Keratinocyte (primary cell): Measurements from ENCODE around the gene GGNBP2. TPM values are rescaled to one million over a fixed set of nuclear protein-coding genes. Genes with fewer than 3 reads are reported as not detected.

Experiments used
- DNase-seq: peaks from one replicate; pipeline ENCODE4 v3.0.0-alpha.2; 2011; ENCODE audit warnings: low read depth, missing footprints, low spot score
- FAIRE-seq: peaks from 2 replicates; lab custom pipeline; 2011; peaks lifted over from hg19 to GRCh38; lab: Jason Lieb, UNC
- H2AFZ ChIP-seq: 2 replicates; pipeline ENCODE4 v1.6.0; 2012; ENCODE audit warnings: low read length, control low read depth, inconsistent platforms; ENCODE audit not compliant: control insufficient read depth
- H3K27ac ChIP-seq: 2 replicates; pipeline ENCODE4 v1.5.1; 2011; ENCODE audit warnings: low read length; ENCODE audit not compliant: control insufficient read depth, insufficient read depth
- H3K27me3 ChIP-seq: 3 replicates; pipeline ENCODE4 v1.6.0; 2011; ENCODE audit warnings: low read length; ENCODE audit not compliant: control insufficient read depth, insufficient read depth; ENCODE audit errors: extremely low read depth
- H3K36me3 ChIP-seq, 2 experiments: 2 replicates in 1 of 2; 3 replicates in 1 of 2; pipeline ENCODE4 v1.5.1; 2011; ENCODE audit warnings: low read length in 2 of 2, mild to moderate bottlenecking in 1 of 2; ENCODE audit not compliant: control insufficient read depth in 2 of 2, insufficient read depth in 2 of 2; ENCODE audit errors: extremely low read depth in 1 of 2
- H3K4me1 ChIP-seq: 3 replicates; pipeline ENCODE4 v1.5.1; 2011; ENCODE audit warnings: low read length; ENCODE audit not compliant: control insufficient read depth, insufficient read depth; ENCODE audit errors: extremely low read depth
- H3K4me2 ChIP-seq: 3 replicates; pipeline ENCODE4 v1.6.0; 2011; ENCODE audit warnings: low read depth, low read length; ENCODE audit not compliant: control insufficient read depth, insufficient read depth; ENCODE audit errors: extremely low read depth
- H3K4me3 ChIP-seq, 3 experiments: fragments of 200-600 bp in 1 of 3; sonication (generic) in 1 of 3; 2 replicates in 2 of 3; 3 replicates in 1 of 3; pipeline ENCODE4 v1.5.1; 2011 to 2016; ENCODE audit warnings: low read length in 3 of 3, mild to moderate bottlenecking in 3 of 3, control low read depth in 2 of 3, inconsistent platforms in 1 of 3, low read depth in 1 of 3, mixed read lengths in 1 of 3, mixed run types in 1 of 3, moderate library complexity in 1 of 3; ENCODE audit not compliant: control insufficient read depth in 2 of 3, insufficient read depth in 2 of 3; ENCODE audit errors: extremely low read depth in 1 of 3
- H3K79me2 ChIP-seq: 2 replicates; pipeline ENCODE4 v1.6.0; 2012; ENCODE audit warnings: low read length; ENCODE audit not compliant: control insufficient read depth, insufficient read depth
- H3K9ac ChIP-seq: 3 replicates; pipeline ENCODE4 v1.6.0; 2011; ENCODE audit warnings: low read length; ENCODE audit not compliant: control insufficient read depth, insufficient read depth; ENCODE audit errors: extremely low read depth
- H3K9me1 ChIP-seq: 3 replicates; pipeline ENCODE4 v1.6.0; 2011; ENCODE audit warnings: low read length; ENCODE audit not compliant: control insufficient read depth, insufficient read depth; ENCODE audit errors: extremely low read depth
- H3K9me3 ChIP-seq: 2 replicates; pipeline ENCODE4 v1.5.1; 2012; ENCODE audit warnings: low read depth, low read length; ENCODE audit not compliant: control insufficient read depth
- H4K20me1 ChIP-seq: 3 replicates; pipeline ENCODE4 v1.6.0; 2011; ENCODE audit warnings: low read length; ENCODE audit not compliant: control insufficient read depth, insufficient read depth; ENCODE audit errors: extremely low read depth
- CTCF ChIP-seq, 3 experiments: IDR thresholded peaks in 1 of 3; conservative IDR thresholded peaks in 1 of 3; optimal IDR thresholded peaks in 1 of 3; 2 replicates in 2 of 3; 3 replicates in 1 of 3; pipeline versions ENCODE3 to v1.5.1; 2011; ENCODE audit warnings: low read length in 3 of 3, mild to moderate bottlenecking in 3 of 3, moderate library complexity in 2 of 3, control low read depth in 1 of 3, inconsistent platforms in 1 of 3; ENCODE audit not compliant: insufficient read depth in 2 of 3; ENCODE audit errors: extremely low read depth in 1 of 3
- EZH2 ChIP-seq: IDR thresholded peaks from one replicate; pipeline ENCODE4 v1.6.1; 2012; ENCODE audit warnings: inconsistent platforms, mild to moderate bottlenecking, low read length, moderate library complexity
- dilution Hi-C: fragments of 300-500 bp; cut with MboI; formaldehyde crosslinking; loops from one replicate; pipeline ENCODE4 v1.7.0; 2020; ENCODE audit warnings: low sequenced_read_pairs; ENCODE audit not compliant: extremely low pct_ligation_motif_present
- polyA plus RNA-seq, 5 experiments: library from polyadenylated mRNA; depleted of rRNA in 3 of 5; stranded (reverse) in 3 of 5; stranded (forward) in 1 of 5; unstranded in 1 of 5; fragments of >200 nt; gene quantifications; 1 replicate in 1 of 5; 2 replicates in 3 of 5; 3 replicates in 1 of 5; pipeline versions ENCODE4 v1.2.1 to v1.2.3, GENCODE V29; 2011 to 2012; ENCODE audit warnings: missing spikeins in 2 of 5, low read depth in 1 of 5, low replicate concordance in 1 of 5

Gene GGNBP2
- polyA plus RNA-seq, 1 donor (not counting 4 experiments of a cell fraction or from before 2014, with no cell fraction given) = 95.5 TPM

DNA sequence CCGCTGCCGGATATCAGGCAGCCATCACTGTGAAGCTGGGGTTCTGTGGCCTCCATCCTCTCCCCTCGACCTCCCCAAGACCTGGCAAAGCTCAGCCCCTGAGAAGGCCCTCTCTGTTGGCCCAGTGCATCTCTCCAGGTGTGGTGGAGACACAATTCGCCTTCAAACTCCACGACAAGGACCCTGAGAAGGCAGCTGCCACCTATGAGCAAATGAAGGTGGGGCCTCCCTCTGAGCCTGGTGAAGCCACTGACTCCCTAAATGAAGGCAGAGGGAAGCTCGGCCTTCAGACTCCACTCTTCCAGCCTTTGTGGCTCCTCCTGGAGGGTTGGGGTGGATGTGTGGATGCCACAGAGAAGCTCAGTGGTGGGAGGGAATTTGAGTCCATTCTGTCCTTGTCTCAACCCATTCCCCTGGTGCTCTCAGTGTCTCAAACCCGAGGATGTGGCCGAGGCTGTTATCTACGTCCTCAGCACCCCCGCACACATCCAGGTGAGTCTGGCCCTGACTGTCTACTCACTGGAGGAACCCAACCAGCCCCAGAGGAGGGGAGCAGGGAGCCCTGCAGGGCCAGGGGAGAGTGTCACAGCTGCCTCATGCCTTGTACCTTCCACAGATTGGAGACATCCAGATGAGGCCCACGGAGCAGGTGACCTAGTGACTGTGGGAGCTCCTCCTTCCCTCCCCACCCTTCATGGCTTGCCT lies 55.0 kb downstream of the GGNBP2 start:
- H3K27me3 ChIP-seq = no peaks in the 10 kb centered on the region
- no peaks in the 10 kb centered on the region for H3K9me1 ChIP-seq
- peaks cover 27% of the 10 kb centered on the region for H3K79me2 ChIP-seq
- dilution Hi-C loops = no loop called here
- FAIRE-seq = no peak
- H2AFZ ChIP-seq = no peak overlapping the region
- DNase-seq = no peak
- H4K20me1 ChIP-seq = no peaks in the 10 kb centered on the region
- peaks cover 1 to 11% of the 10 kb centered on the region in 2 experiments for H3K36me3 ChIP-seq
- H3K4me3 ChIP-seq = no peak overlapping the region
- no peak overlapping the region for H3K4me2 ChIP-seq
- H3K9ac ChIP-seq = no peak overlapping the region
- no peak overlapping the region for H3K27ac ChIP-seq
- H3K9me3 ChIP-seq = no peaks in the 10 kb centered on the region
- TF ChIP-seq EZH2 (no peak), CTCF (optimal IDR thresholded peaks at IDR 0.05 in 1 of 3, IDR thresholded peaks at IDR 0.05 in 1 of 3, conservative IDR thresholded peaks at IDR 0.05 in 1 of 3; ENCODE audit: extremely low read depth in 1 of 3, insufficient read depth in 2 of 3, low read length in 3 of 3) (no peak)
- H3K4me1 ChIP-seq = peaks cover 16% of the 10 kb centered on the region

DNA sequence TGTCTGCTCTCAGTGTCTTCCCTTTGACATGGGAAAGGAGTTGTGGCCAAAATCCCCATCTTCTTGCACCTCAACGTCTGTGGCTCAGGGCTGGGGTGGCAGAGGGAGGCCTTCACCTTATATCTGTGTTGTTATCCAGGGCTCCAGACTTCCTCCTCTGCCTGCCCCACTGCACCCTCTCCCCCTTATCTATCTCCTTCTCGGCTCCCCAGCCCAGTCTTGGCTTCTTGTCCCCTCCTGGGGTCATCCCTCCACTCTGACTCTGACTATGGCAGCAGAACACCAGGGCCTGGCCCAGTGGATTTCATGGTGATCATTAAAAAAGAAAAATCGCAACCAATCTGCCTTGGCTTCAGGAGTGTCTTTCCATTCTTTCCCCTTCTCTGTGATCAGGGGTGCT lies 55.7 kb downstream of the GGNBP2 start:
- Histone ChIP-seq H3K36me3 (peaks cover 1 to 12% of the 10 kb centered on the region in 2 experiments), H3K27ac (no peak overlapping the region), H3K9me3 (no peaks in the 10 kb centered on the region), H3K4me3 (peak overlapping the region in 1 of 3 experiments; percentile 91), H3K4me2 (peak overlapping the region; percentile 99), H4K20me1 (no peaks in the 10 kb centered on the region), H3K27me3 (no peaks in the 10 kb centered on the region), H3K4me1 (peaks cover 16% of the 10 kb centered on the region), H3K79me2 (peaks cover 30% of the 10 kb centered on the region), H3K9ac (no peak overlapping the region), H2AFZ (no peak overlapping the region), H3K9me1 (no peaks in the 10 kb centered on the region)
- FAIRE-seq = no peak
- dilution Hi-C loops = no loop called here
- no peak for DNase-seq
- TF ChIP-seq EZH2 = no peak
- no peak for TF ChIP-seq CTCF (optimal IDR thresholded peaks at IDR 0.05 in 1 of 3, IDR thresholded peaks at IDR 0.05 in 1 of 3, conservative IDR thresholded peaks at IDR 0.05 in 1 of 3; ENCODE audit: extremely low read depth in 1 of 3, insufficient read depth in 2 of 3, low read length in 3 of 3)
